Trophoblast cell (in vitro differentiated cells and primary cell): Measurements from ENCODE around the gene ATG13.

ENCODE experiments used
- DNase-seq, 2 donors: peaks; one replicate each; pipeline ENCODE4 v3.0.0-alpha.2; 2016
- H2AFZ ChIP-seq: 2 replicates; pipeline ENCODE4 v1.6.1; 2013; ENCODE audit warnings: low read length, moderate library complexity, mild to moderate bottlenecking; ENCODE audit not compliant: insufficient read depth, poor library complexity
- H2AK5ac ChIP-seq: 2 replicates; pipeline ENCODE4 v1.6.1; 2013; ENCODE audit warnings: mild to moderate bottlenecking, low read length
- H2BK120ac ChIP-seq: 2 replicates; pipeline ENCODE4 v1.6.1; 2013; ENCODE audit warnings: low read length, mild to moderate bottlenecking, moderate library complexity; ENCODE audit not compliant: insufficient read depth, poor library complexity
- H2BK12ac ChIP-seq: 2 replicates; pipeline ENCODE4 v1.6.1; 2013; ENCODE audit warnings: mild to moderate bottlenecking, low read length, moderate library complexity
- H2BK5ac ChIP-seq: 2 replicates; pipeline ENCODE4 v1.6.1; 2013; ENCODE audit warnings: low read length, low read depth, moderate library complexity, mild to moderate bottlenecking; ENCODE audit not compliant: poor library complexity
- H3K14ac ChIP-seq: 2 replicates; pipeline ENCODE4 v1.6.1; 2013; ENCODE audit warnings: mild to moderate bottlenecking, low read length
- H3K18ac ChIP-seq: 2 replicates; pipeline ENCODE4 v1.6.1; 2013; ENCODE audit warnings: mild to moderate bottlenecking, low read length
- H3K23ac ChIP-seq: 2 replicates; pipeline ENCODE4 v1.6.1; 2013; ENCODE audit warnings: low read length
- H3K27ac ChIP-seq: 2 replicates; pipeline ENCODE4 v1.5.1; 2013; ENCODE audit warnings: low read depth, mild to moderate bottlenecking, inconsistent platforms, low read length, moderate library complexity
- H3K27me3 ChIP-seq: 2 replicates; pipeline ENCODE4 v1.6.1; 2013; ENCODE audit warnings: inconsistent platforms, mild to moderate bottlenecking, low read length, moderate library complexity; ENCODE audit not compliant: insufficient read depth
- H3K36me3 ChIP-seq, 2 experiments: 1 replicate in 1 of 2; 2 replicates in 1 of 2; pipeline ENCODE4 v1.6.1; 2013; ENCODE audit warnings: low read length in 2 of 2, mild to moderate bottlenecking in 2 of 2, moderate library complexity in 1 of 2; ENCODE audit not compliant: insufficient read depth in 2 of 2, control insufficient read depth in 1 of 2
- H3K4ac ChIP-seq: 2 replicates; pipeline ENCODE4 v1.6.1; 2013; ENCODE audit warnings: low read depth, mild to moderate bottlenecking, low read length, moderate library complexity
- H3K4me1 ChIP-seq, 2 experiments: 1 replicate in 1 of 2; 2 replicates in 1 of 2; pipeline ENCODE4 v1.6.1; 2013; ENCODE audit warnings: low read length in 2 of 2, mild to moderate bottlenecking in 2 of 2, moderate library complexity in 1 of 2; ENCODE audit not compliant: insufficient read depth in 2 of 2, control insufficient read depth in 1 of 2
- H3K4me2 ChIP-seq: 2 replicates; pipeline ENCODE4 v1.6.1; 2013; ENCODE audit warnings: inconsistent platforms, mild to moderate bottlenecking, low read length, moderate library complexity
- H3K4me3 ChIP-seq: 2 replicates; pipeline ENCODE4 v1.5.1; 2013; ENCODE audit warnings: mild to moderate bottlenecking, low read depth, low read length, inconsistent platforms
- H3K79me1 ChIP-seq: one replicate; pipeline ENCODE4 v1.6.1; 2013; ENCODE audit warnings: low read length
- H3K79me2 ChIP-seq: 2 replicates; pipeline ENCODE4 v1.6.1; 2013; ENCODE audit warnings: low read length, mild to moderate bottlenecking; ENCODE audit not compliant: control insufficient read depth, insufficient read depth, poor library complexity
- H3K9ac ChIP-seq: 2 replicates; pipeline ENCODE4 v1.6.1; 2013; ENCODE audit warnings: mild to moderate bottlenecking, low read length
- H3K9me3 ChIP-seq: 2 replicates; pipeline ENCODE4 v1.6.1; 2013; ENCODE audit warnings: low read depth, mild to moderate bottlenecking, control low read depth, inconsistent platforms, low read length; ENCODE audit not compliant: insufficient read depth
- H4K12ac ChIP-seq: 2 replicates; pipeline ENCODE4 v1.6.1; 2013; ENCODE audit warnings: low read depth, mild to moderate bottlenecking, low read length, moderate library complexity
- H4K8ac ChIP-seq: 2 replicates; pipeline ENCODE4 v1.6.1; 2013; ENCODE audit warnings: low read depth, mild to moderate bottlenecking, low read length, moderate library complexity
- H4K91ac ChIP-seq: one replicate; pipeline ENCODE4 v1.6.1; 2013; ENCODE audit warnings: low read depth, mild to moderate bottlenecking, low read length, moderate library complexity
- WGBS: extraction: QIAGEN DNeasy Blood & Tissue Kit; methylation state at CpG from one replicate; pipeline ENCODE4 v1.1.7; 2013; ENCODE audit warnings: missing lambda C conversion rate; ENCODE audit not compliant: insufficient read length, insufficient coverage; ENCODE audit errors: extremely low coverage; 5-methylcytosine and 5-hydroxymethylcytosine counted together

ATG13 gene

GRCh38 chr11:46663277-46663940 lies 46.1 kb downstream of the ATG13 start:
- Histone ChIP-seq H3K4me3 (no peak overlapping the region), H3K4me2 (no peak overlapping the region), H3K14ac (no peak overlapping the region), H3K23ac (no peak overlapping the region), H2AFZ (no peak overlapping the region), H4K91ac (no peak overlapping the region), H3K18ac (no peak overlapping the region), H2AK5ac (no peak overlapping the region), H2BK5ac (no peak overlapping the region), H4K12ac (no peak overlapping the region), H3K4ac (no peak overlapping the region), H3K9ac (no peak overlapping the region), H3K9me3 (no peaks in the 10 kb centered on the region), H3K79me2 (no peaks in the 10 kb centered on the region), H3K27me3 (no peaks in the 10 kb centered on the region), H2BK12ac (no peak overlapping the region), H3K4me1 (peaks cover 0 to 6% of the 10 kb centered on the region in 2 experiments), H3K36me3 (peaks cover 49 to 56% of the 10 kb centered on the region in 2 experiments), H4K8ac (no peak overlapping the region), H2BK120ac (no peak overlapping the region), H3K27ac (peak overlapping the region; percentile 22), H3K79me1 (no peaks in the 10 kb centered on the region)
- peak; percentile 68 to 79 for DNase-seq
- WGBS = no CpG with 5 or more reads among the region's 4 CpGs

- Histone ChIP-seq H3K27ac (no peak overlapping the region), H3K27me3 (no peaks in the 10 kb centered on the region), H3K4ac (no peak overlapping the region), H2BK120ac (no peak overlapping the region), H3K4me2 (no peak overlapping the region), H3K9me3 (no peaks in the 10 kb centered on the region), H4K8ac (no peak overlapping the region), H2AK5ac (no peak overlapping the region), H2BK5ac (no peak overlapping the region), H3K79me2 (no peaks in the 10 kb centered on the region), H3K4me3 (no peak overlapping the region), H3K18ac (no peak overlapping the region), H3K23ac (no peak overlapping the region), H3K79me1 (no peaks in the 10 kb centered on the region), H3K36me3 (peaks cover 48 to 56% of the 10 kb centered on the region in 2 experiments), H2BK12ac (no peak overlapping the region), H2AFZ (no peak overlapping the region), H4K91ac (peak overlapping the region; percentile 2), H4K12ac (no peak overlapping the region), H3K14ac (no peak overlapping the region), H3K9ac (no peak overlapping the region), H3K4me1 (peaks cover 0 to 6% of the 10 kb centered on the region in 2 experiments)
- WGBS = no CpG with 5 or more reads among the region's 6 CpGs
- peak; percentile 83 to 86 for DNase-seq
Measured at GRCh38 chr11:46664612-46665011, 47.3 kb downstream of the ATG13 start.

DNA sequence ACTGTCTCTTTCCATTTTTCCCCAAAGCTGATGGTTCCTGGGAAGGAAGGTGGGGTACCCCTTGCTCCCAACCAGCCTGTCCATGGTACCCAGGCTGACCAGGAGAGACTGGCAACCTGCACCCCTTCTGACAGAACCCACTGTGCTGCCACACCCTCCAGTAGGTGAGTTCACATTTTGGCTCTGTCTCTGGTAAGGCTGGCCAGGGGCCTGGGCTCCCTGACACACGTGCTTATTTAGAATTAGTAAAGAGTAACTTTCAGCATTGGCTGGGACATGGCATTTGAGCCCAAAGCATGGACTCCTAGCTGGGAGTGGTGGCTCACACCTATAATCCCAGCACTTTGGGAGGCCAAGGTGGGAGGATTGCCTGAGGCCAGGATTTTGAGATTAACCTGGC lies 48.0 kb downstream of the ATG13 start:
- H3K4ac ChIP-seq = no peak overlapping the region
- no peak overlapping the region for H3K4me3 ChIP-seq
- H3K9ac ChIP-seq = no peak overlapping the region
- H3K36me3 ChIP-seq = peaks cover 51 to 59% of the 10 kb centered on the region in 2 experiments
- no peak overlapping the region for H2AFZ ChIP-seq
- H3K27me3 ChIP-seq = no peaks in the 10 kb centered on the region
- H2BK12ac ChIP-seq = no peak overlapping the region
- no peak overlapping the region for H4K12ac ChIP-seq
- peak overlapping the region; percentile 61 for H4K91ac ChIP-seq
- DNase-seq = no peak
- no peak overlapping the region for H3K14ac ChIP-seq
- H3K4me2 ChIP-seq = no peak overlapping the region
- H3K79me1 ChIP-seq = no peaks in the 10 kb centered on the region
- H3K4me1 ChIP-seq = peaks cover 0 to 6% of the 10 kb centered on the region in 2 experiments
- no CpG with 5 or more reads among the region's 1 CpG for WGBS
- no peaks in the 10 kb centered on the region for H3K79me2 ChIP-seq
- no peak overlapping the region for H3K18ac ChIP-seq
- H4K8ac ChIP-seq = no peak overlapping the region
- no peaks in the 10 kb centered on the region for H3K9me3 ChIP-seq
- no peak overlapping the region for H2AK5ac ChIP-seq
- H2BK120ac ChIP-seq = no peak overlapping the region
- no peak overlapping the region for H2BK5ac ChIP-seq
- no peak overlapping the region for H3K23ac ChIP-seq
- no peak overlapping the region for H3K27ac ChIP-seq

DNA sequence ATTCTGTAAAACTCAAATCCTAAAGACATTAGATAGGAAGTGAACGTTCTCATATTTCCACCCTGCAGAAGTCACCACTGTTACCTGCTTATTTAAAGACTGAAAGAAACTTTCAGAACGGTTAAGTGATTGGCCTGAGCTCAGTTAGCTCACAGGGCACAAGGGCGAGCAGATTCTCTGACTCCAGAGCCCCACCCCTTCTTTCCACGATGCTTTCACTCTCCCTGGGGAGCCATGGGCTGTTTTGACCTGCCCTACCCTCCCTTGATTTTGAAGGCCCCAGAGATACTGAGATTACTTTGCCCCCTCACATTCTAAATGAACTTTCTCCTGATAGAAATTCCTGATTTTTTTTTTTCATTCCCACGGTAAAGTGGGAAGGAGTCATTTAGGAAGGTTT lies 49.2 kb downstream of the ATG13 start:
- no peak overlapping the region for H2BK12ac ChIP-seq

More for the DNA sequence above, 49.2 kb downstream of the ATG13 start:
- H4K12ac ChIP-seq = no peak overlapping the region
- H2AK5ac ChIP-seq = no peak overlapping the region
- H3K9ac ChIP-seq = no peak overlapping the region
- peaks cover 0 to 6% of the 10 kb centered on the region in 2 experiments for H3K4me1 ChIP-seq
- H3K23ac ChIP-seq = no peak overlapping the region
- no peak overlapping the region for H3K4me2 ChIP-seq
- H3K27me3 ChIP-seq = no peaks in the 10 kb centered on the region
- H3K4ac ChIP-seq = no peak overlapping the region
- WGBS = no CpG with 5 or more reads among the region's 5 CpGs
- H2BK120ac ChIP-seq = no peak overlapping the region
- no peaks in the 10 kb centered on the region for H3K79me2 ChIP-seq
- H2AFZ ChIP-seq = no peak overlapping the region
- H3K36me3 ChIP-seq = peaks cover 43 to 67% of the 10 kb centered on the region in 2 experiments
- no peaks in the 10 kb centered on the region for H3K79me1 ChIP-seq
- no peak overlapping the region for H4K8ac ChIP-seq
- H4K91ac ChIP-seq = no peak overlapping the region
- no peak for DNase-seq
- no peak overlapping the region for H3K14ac ChIP-seq
- no peak overlapping the region for H3K18ac ChIP-seq
- H2BK5ac ChIP-seq = no peak overlapping the region
- H3K27ac ChIP-seq = no peak overlapping the region
- no peaks in the 10 kb centered on the region for H3K9me3 ChIP-seq
- no peak overlapping the region for H3K4me3 ChIP-seq
